K562 (cell line): ENCODE measurements around the gene PRKAR1B. TPM values are rescaled to one million over a fixed set of nuclear protein-coding genes. Genes with fewer than 3 reads are reported as not detected.
A peak's percentile ranks its signal among the peaks of the same experiment; 100 is the strongest.

ENCODE experiments used
- BRCA1 ChIP-seq, 2 experiments: fragments of 450-650 bp in 1 of 2; sonication (generic) in 1 of 2; formaldehyde crosslinking in 1 of 2; IDR thresholded peaks; 2 replicates each; pipeline versions ENCODE4 v1.5.0 to v1.6.1; 2017 to 2020; ENCODE audit warnings: mild to moderate bottlenecking in 1 of 2, missing genetic modification reagents in 1 of 2
- GTF2A2 ChIP-seq: IDR thresholded peaks from 2 replicates; pipeline ENCODE4 v1.6.1; 2016; ENCODE audit warnings: mild to moderate bottlenecking, missing genetic modification characterization, missing compliant biosample characterization
- NFE2 ChIP-seq: IDR thresholded peaks from 2 replicates; pipeline ENCODE4 v1.6.1; 2014; ENCODE audit warnings: antibody characterized with exemption, low read depth
- PCBP1 ChIP-seq: fragments of 200-400 bp; formaldehyde crosslinking; IDR thresholded peaks from 2 replicates; pipeline ENCODE4 v1.6.1; 2018; ENCODE audit warnings: mild to moderate bottlenecking, low read depth, low read length; ENCODE audit not compliant: poor library complexity, severe bottlenecking
- polyA plus RNA-seq, 8 experiments: library from polyadenylated mRNA; depleted of rRNA in 4 of 8; stranded (reverse) in 5 of 8; unstranded in 3 of 8; fragments of >200 nt; fragmentation: Nextera tagmentation in 2 of 8; fragmentation: Illumina TruSeq in 1 of 8; extraction: Ambion mirVana in 2 of 8; extraction: Trizol in 1 of 8; gene quantifications; 2 replicates each; pipeline versions ENCODE4 v1.2.1 to v1.2.3, GENCODE V29; 2011 to 2014; ENCODE audit warnings: inconsistent platforms in 1 of 8, missing spikeins in 1 of 8
- total RNA-seq, 7 experiments: library from RNA; depleted of rRNA in 6 of 7; stranded (reverse); fragments of >200 nt in 6 of 7; fragmentation: Illumina TruSeq in 2 of 7; extraction: Trizol in 2 of 7; gene quantifications; 2 replicates each; pipeline versions ENCODE4 v1.2.1 to v1.2.3, GENCODE V29; 2011 to 2021; ENCODE audit warnings: low replicate concordance in 1 of 7
- TF ChIP-seq, protein P1 (sequence below), 2 experiments: fragments of 450-650 bp; formaldehyde crosslinking in 1 of 2; IDR thresholded peaks; 2 replicates each; pipeline versions ENCODE4 v1.4.0 to v1.6.1; 2014 to 2020; ENCODE audit warnings: mild to moderate bottlenecking in 2 of 2, borderline replicate concordance in 1 of 2, low read depth in 1 of 2
- TF ChIP-seq, protein P2 (sequence below), 3 experiments: IDR thresholded peaks in 2 of 3; conservative IDR thresholded peaks in 1 of 3; 2 replicates each; pipeline ENCODE4 v1.5.1; 2011 to 2012; ENCODE audit warnings: low read length in 3 of 3, mild to moderate bottlenecking in 3 of 3, control low read depth in 2 of 3, improper control_type of control experiment in 1 of 3, inconsistent platforms in 1 of 3, low read depth in 1 of 3, mixed read lengths in 1 of 3, moderate library complexity in 1 of 3; ENCODE audit not compliant: insufficient read depth in 2 of 3
- TF ChIP-seq, protein P3 (sequence below), 2 experiments: fragments of 450-650 bp in 1 of 2; IDR thresholded peaks; 2 replicates each; pipeline ENCODE4 v1.6.1; 2011 to 2017; ENCODE audit warnings: low read depth in 2 of 2, antibody characterized with exemption in 1 of 2, borderline replicate concordance in 1 of 2, low read length in 1 of 2, mild to moderate bottlenecking in 1 of 2, mixed read lengths in 1 of 2; ENCODE audit not compliant: control insufficient read depth in 1 of 2
- TF ChIP-seq, protein P4 (sequence below): fragments of 450-650 bp; IDR thresholded peaks from 2 replicates; pipeline ENCODE4 v1.6.1; 2016; ENCODE audit warnings: antibody characterized with exemption

The PRKAR1B gene
- total and polyA plus RNA-seq, 9 of the 15 experiments (the other 6 are each of a cell fraction or from before 2014, with no cell fraction given) = 0.99 to 30.5 (median 12.7) TPM

DNA sequence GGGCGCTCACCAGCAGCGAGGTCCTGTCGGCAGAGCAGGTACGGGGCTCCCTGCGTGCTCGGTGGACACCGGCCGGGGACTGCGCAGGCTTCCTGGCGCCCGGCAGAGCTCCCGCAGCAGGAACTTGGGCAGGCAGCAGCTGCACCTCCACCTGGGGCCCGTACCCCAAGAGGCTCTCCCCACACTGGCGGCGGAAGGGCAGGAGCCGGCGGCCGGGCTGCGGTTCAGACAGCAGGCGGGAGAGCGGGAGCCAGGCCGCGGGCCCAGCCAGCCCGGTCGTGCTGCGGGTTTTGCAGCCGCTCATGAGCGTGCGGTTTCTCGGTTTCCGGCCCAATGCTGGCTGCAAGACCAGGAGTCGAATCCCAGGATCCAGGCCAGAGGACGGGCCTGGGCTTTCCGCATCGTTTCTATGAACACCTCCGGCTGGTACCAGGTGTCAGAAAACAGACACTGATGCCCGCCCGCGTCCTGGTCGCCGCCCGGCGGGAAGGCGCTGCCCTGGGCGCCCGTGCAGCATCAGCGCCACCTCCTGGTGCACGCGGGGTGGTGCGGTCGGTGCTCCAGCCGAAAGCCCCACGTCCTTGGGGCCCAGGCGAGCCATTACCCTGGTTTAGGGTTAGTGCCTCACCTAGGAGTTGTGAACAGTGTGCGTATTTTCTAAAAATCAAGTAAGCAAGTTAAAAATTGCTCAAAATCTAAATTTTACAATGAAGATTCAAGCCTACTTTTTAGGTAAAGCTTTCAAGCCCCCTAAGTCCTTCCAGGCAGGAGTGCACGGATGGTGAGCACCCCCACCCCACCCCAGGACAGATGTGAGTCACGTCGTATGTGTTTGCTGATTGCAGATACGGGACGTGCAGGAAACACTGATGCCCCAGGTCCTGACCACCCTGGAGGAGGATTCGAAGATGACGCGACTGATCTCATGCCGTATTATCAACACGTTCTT is 47.4 kb upstream of the PRKAR1B start (continued):
- TF ChIP-seq, protein P1, sequence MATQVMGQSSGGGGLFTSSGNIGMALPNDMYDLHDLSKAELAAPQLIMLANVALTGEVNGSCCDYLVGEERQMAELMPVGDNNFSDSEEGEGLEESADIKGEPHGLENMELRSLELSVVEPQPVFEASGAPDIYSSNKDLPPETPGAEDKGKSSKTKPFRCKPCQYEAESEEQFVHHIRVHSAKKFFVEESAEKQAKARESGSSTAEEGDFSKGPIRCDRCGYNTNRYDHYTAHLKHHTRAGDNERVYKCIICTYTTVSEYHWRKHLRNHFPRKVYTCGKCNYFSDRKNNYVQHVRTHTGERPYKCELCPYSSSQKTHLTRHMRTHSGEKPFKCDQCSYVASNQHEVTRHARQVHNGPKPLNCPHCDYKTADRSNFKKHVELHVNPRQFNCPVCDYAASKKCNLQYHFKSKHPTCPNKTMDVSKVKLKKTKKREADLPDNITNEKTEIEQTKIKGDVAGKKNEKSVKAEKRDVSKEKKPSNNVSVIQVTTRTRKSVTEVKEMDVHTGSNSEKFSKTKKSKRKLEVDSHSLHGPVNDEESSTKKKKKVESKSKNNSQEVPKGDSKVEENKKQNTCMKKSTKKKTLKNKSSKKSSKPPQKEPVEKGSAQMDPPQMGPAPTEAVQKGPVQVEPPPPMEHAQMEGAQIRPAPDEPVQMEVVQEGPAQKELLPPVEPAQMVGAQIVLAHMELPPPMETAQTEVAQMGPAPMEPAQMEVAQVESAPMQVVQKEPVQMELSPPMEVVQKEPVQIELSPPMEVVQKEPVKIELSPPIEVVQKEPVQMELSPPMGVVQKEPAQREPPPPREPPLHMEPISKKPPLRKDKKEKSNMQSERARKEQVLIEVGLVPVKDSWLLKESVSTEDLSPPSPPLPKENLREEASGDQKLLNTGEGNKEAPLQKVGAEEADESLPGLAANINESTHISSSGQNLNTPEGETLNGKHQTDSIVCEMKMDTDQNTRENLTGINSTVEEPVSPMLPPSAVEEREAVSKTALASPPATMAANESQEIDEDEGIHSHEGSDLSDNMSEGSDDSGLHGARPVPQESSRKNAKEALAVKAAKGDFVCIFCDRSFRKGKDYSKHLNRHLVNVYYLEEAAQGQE (IDR thresholded peaks at IDR 0.05; ENCODE audit: borderline replicate concordance) = peak; percentile 57; the same call in 1 of the 2 replicates
- TF ChIP-seq, protein P1 (CRISPR knock-in tag; IDR thresholded peaks at IDR 0.05; ENCODE audit: low read depth) = no peak
- no peak for TF ChIP-seq BRCA1 (IDR thresholded peaks at IDR 0.05)
- TF ChIP-seq BRCA1 (CRISPR knock-in tag; IDR thresholded peaks at IDR 0.05) = no peak
- TF ChIP-seq PCBP1 = no peak
- TF ChIP-seq, protein P2, sequence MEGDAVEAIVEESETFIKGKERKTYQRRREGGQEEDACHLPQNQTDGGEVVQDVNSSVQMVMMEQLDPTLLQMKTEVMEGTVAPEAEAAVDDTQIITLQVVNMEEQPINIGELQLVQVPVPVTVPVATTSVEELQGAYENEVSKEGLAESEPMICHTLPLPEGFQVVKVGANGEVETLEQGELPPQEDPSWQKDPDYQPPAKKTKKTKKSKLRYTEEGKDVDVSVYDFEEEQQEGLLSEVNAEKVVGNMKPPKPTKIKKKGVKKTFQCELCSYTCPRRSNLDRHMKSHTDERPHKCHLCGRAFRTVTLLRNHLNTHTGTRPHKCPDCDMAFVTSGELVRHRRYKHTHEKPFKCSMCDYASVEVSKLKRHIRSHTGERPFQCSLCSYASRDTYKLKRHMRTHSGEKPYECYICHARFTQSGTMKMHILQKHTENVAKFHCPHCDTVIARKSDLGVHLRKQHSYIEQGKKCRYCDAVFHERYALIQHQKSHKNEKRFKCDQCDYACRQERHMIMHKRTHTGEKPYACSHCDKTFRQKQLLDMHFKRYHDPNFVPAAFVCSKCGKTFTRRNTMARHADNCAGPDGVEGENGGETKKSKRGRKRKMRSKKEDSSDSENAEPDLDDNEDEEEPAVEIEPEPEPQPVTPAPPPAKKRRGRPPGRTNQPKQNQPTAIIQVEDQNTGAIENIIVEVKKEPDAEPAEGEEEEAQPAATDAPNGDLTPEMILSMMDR (IDR thresholded peaks at IDR 0.05 in 2 of 3, conservative IDR thresholded peaks at IDR 0.05 in 1 of 3; ENCODE audit: insufficient read depth in 2 of 3, low read depth in 1 of 3, low read length in 3 of 3) = peak; percentile 64 to 81 (median 74)
- TF ChIP-seq, protein P3, sequence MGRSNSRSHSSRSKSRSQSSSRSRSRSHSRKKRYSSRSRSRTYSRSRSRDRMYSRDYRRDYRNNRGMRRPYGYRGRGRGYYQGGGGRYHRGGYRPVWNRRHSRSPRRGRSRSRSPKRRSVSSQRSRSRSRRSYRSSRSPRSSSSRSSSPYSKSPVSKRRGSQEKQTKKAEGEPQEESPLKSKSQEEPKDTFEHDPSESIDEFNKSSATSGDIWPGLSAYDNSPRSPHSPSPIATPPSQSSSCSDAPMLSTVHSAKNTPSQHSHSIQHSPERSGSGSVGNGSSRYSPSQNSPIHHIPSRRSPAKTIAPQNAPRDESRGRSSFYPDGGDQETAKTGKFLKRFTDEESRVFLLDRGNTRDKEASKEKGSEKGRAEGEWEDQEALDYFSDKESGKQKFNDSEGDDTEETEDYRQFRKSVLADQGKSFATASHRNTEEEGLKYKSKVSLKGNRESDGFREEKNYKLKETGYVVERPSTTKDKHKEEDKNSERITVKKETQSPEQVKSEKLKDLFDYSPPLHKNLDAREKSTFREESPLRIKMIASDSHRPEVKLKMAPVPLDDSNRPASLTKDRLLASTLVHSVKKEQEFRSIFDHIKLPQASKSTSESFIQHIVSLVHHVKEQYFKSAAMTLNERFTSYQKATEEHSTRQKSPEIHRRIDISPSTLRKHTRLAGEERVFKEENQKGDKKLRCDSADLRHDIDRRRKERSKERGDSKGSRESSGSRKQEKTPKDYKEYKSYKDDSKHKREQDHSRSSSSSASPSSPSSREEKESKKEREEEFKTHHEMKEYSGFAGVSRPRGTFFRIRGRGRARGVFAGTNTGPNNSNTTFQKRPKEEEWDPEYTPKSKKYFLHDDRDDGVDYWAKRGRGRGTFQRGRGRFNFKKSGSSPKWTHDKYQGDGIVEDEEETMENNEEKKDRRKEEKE (IDR thresholded peaks at IDR 0.05; ENCODE audit: borderline replicate concordance in 1 of 2, control insufficient read depth in 1 of 2, low read depth in 2 of 2, low read length in 1 of 2) = no peak
- no peak for TF ChIP-seq GTF2A2 (tag)
- TF ChIP-seq, protein P4, sequence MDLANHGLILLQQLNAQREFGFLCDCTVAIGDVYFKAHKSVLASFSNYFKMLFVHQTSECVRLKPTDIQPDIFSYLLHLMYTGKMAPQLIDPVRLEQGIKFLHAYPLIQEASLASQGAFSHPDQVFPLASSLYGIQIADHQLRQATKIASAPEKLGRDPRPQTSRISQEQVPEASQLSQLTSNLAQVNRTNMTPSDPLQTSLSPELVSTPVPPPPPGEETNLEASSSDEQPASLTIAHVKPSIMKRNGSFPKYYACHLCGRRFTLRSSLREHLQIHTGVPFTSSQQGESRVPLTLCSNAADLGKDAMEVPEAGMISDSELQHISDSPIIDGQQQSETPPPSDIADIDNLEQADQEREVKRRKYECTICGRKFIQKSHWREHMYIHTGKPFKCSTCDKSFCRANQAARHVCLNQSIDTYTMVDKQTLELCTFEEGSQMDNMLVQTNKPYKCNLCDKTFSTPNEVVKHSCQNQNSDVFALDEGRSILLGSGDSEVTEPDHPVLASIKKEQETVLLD = no peak
- TF ChIP-seq NFE2 = no peak
